Epidermal melanocyte (primary cell): Measurements from ENCODE around the gene EXD3.
A peak's percentile ranks its signal among the peaks of the same experiment; 100 is the strongest.
"Not testable (repeated sequence)": the region's sequence is repeated elsewhere in the genome, so short reads cannot be mapped to it uniquely, and the experiment has no call there.

Experiments used
- DNase-seq: peaks from one replicate; pipeline ENCODE4 v3.0.0; 2011; ENCODE audit warnings: low spot score; ENCODE audit not compliant: insufficient read length

Gene EXD3

DNA sequence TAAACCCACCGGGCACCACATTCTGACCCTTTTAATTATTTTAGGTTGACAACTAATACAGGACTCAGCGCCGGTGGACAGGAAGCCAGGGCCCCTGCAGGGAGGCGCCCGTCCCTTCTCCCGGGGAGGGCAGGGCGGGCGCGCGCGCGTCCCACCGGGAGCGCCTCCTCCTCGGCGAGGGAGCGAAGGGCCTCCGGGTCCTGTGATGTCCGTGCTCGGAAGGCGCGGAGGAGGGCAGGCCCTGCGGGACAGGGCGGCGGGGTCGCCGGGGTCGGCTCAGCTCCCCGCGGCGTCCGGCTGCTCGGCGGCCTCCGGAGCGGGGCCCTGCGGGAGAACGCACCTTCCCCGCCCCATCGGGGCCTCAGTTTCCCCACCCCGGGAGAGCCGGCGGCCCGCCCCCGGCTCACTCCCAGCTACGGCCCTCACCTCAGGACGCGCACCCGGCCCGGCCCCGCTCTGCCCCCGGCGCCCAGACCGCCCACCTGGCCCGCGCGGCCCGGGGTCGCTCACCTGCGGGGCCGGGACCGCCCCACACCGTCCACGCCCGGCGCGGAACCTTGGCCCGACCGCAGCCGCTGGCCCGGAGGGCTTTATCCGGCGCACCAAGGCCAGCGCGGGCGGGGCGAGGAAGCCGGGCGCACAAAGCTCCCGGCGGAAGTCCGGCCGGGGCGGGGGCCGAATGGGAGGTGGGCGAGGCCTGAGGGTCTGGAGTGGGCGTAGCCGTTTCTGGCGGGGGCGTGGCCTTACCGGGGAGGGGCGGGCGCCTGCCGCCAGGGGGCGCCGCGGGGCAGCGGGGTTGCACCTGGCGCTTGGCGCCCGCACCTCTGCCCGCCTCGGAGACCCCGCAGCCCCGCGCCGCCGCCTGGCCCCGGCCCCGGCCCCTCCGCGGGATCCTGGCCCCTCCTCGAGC is at the start of gene EXD3, which contains the start of gene NOXA1:
Gene EXD3 (minus strand): TSS at position 559 of the 910 bp plus-strand sequence. CDS start 27,805 bp downstream, outside the sequence.
Gene NOXA1 (plus strand): TSS at position 790 of the 910 bp plus-strand sequence. CDS start 137 bp downstream, outside the sequence.
- DNase-seq: peak; percentile 91

GRCh38 chr9:137470785-137471184 is 47.8 kb upstream of the EXD3 start:
- DNase-seq: no peak

GRCh38 chr9:137467896-137468295 is 44.9 kb upstream of the EXD3 start:
- DNase-seq: no peak

GRCh38 chr9:137467161-137467581 is 44.2 kb upstream of the EXD3 start:
- no peak for DNase-seq

DNA sequence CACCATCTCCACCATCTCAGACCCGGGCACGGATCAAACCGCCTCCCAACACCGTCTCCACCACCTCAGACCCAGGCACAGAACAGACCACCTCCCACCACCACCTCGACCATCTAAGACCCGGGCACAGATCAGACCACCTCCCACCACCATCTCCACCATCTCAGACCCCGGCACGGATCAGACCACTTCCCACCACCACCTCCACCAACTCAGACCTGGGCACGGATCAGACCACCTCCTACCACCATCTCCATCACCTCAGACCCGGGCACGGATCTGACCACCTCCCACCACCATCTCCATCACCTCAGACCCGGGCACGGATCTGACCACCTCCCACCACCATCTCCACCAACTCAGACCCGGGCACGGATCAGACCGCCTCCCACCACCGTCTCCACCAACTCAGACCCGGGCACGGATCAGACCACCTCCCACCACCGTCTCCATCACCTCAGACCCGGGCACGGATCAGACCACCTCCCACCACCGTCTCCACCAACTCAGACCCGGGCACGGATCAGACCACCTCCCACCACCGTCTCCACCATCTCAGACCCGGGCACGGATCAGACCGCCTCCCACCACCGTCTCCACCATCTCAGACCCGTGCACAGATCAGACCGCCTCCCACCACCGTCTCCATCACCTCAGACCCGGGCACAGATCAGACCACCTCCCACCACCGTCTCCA is 43.6 kb upstream of the EXD3 start:
- not testable (repeated sequence) for DNase-seq

DNA sequence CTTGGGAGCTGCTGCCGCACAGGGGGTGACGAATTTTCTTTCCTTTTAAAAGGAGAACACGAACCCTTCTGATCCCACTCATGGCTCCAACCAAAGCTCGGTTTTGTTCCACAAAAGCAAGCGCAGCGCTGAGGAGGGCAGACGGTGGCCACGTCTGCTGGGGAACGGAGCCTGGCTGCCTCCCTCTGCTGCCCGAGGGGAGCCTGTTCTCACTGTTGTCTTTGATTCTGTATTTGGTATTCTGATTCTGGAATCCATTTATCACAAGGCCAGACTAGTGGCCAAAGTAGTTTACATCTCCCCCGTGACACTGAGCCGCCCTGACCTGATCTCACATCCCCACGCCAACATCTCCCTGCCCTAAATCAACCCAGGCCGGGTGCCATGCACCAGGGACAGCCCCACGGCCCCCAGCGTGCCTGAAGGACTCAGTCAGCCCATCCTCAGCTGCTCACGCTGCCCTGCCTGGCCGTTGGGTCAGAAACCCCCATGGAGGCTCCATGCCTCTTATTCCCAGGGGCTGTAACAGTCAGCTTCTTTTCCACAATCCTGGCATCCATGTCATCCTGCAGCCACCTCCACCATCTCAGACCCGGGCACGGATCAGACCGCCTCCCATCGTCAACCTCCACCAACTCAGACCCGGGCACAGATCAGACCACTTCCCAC is 42.9 kb upstream of the EXD3 start:
- no peak for DNase-seq

- DNase-seq: no peak
These were observed 42.2 kb upstream of the EXD3 start for GRCh38 chr9:137465000-137465719.

GRCh38 chr9:137464291-137464999 is 41.5 kb upstream of the EXD3 start:
- no peak for DNase-seq

GRCh38 chr9:137463931-137464290 is 40.9 kb upstream of the EXD3 start:
- DNase-seq: no peak

GRCh38 chr9:137462986-137463930 is 40.3 kb upstream of the EXD3 start:
- DNase-seq: no peak

GRCh38 chr9:137462396-137462985 is 39.5 kb upstream of the EXD3 start:
- no peak for DNase-seq

GRCh38 chr9:137461663-137462395 is 38.9 kb upstream of the EXD3 start:
- no peak for DNase-seq

GRCh38 chr9:137461316-137461662 is 38.3 kb upstream of the EXD3 start:
- DNase-seq: no peak

DNA sequence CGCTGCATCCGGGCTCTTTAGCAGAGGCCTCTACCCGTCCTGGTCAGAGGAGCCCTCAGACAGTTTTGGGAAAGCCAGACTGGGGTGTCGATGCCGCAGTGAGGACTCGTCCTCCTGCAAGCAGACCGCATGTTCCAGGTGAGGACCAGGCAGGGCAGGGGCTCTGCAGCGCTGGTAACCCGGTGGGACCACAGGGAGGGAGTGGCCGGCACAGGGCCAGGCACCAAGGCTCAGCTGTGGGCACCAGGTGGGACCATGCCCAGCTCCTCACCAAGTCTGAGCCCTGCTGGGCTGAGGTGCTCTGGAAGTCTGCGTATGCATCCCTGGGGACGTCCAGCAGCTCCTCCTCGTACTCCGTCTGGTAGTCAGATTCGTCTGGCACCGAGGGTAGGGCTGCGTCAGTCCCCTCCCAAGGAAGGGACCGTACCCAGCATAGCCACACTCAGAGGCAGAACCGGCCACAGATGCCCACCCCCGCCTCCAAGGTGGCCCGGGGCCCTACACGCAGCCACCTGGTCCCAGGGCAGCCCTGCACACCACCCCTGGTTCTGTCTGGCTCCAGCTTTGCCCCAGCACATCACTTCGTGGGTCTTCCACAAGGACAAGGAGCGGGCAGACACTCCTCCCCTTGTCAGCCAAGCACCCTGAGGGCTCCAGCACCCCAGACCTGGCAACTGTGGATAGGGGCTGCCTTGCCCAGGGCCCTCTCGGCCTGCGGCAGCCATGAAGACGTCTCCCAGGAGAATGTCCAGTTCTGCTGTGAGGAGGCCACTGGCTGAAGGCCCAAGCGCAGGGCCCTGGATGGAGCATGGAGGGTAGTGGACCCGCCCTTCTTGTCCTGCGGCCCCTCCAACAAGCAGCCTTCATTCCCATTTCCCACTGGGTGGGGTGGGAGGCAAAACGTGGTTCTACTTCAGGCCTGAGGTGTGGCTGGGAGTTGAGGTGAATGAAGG is 37.7 kb upstream of the EXD3 start:
- no peak for DNase-seq

DNA sequence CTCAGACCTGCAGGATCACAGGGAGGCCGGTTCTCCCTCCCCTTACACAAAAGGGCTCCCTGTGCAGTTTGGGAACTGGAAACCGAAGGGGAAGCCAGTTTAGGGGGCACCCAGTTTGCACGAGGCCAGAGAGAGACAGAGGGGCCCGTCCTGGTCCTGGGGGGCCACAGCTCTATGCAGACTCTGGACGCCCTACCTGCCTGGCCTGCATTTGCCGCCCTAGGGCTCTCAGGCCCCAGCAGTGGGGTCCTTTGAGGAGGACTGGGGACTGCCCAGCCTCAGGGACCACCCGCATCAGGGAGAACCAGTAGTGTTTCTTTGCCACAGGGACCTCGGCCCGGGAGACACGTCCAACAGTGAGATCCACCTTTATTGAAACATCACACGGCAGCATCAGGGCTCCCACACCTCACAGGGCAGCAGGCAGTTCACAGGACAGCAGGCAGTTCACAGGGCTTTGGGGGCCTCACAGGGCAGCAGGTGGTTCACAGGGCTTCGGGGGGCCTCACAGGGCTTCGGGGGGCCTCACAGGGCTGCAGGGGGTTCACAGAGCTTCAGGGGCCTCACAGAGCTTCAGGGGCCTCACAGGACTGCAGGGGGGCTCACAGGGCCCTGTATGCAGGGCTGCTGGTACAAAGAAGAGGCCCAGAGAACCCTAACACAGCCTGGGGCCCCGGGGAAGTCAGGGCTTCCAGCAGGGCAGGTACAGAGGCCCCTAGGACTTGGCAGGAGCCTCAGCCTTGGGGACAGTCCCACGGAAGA is 36.8 kb upstream of the EXD3 start:
- DNase-seq: no peak

GRCh38 chr9:137459152-137459600 is 36.2 kb upstream of the EXD3 start, which contains the start of gene NSMF:
Gene NSMF, minus strand, starts transcription at chr9:137459334. Its CDS starts 232 bp downstream, at chr9:137459102.
- peak; percentile 100 for DNase-seq
